Stimulated activated memory B cell treated with anti-CD40 and anti-IgM and Interleukin-4, amounts not matched to agents 10 μg/mL and 1 μg/mL and 100 μg/mL, for 72 hours (primary cell): Measurements from ENCODE around the gene UNKL.

Experiments
- ATAC-seq: fragments of 150-1000 bp; cut with Tn5 transposase; 2 replicates; pipeline ENCODE4 v1.10.0; 2021
- H3K27ac Mint-ChIP-seq: one replicate; pipeline ENCODE4 v1.8.0; 2022; ENCODE audit warnings: mild to moderate bottlenecking, mixed read lengths
- H3K27me3 Mint-ChIP-seq: one replicate; pipeline ENCODE4 v1.8.0; 2022; ENCODE audit warnings: mixed read lengths
- H3K36me3 Mint-ChIP-seq: one replicate; pipeline ENCODE4 v1.8.0; 2022; ENCODE audit warnings: mixed read lengths
- H3K4me1 Mint-ChIP-seq: one replicate; pipeline ENCODE4 v1.8.0; 2022; ENCODE audit warnings: mixed read lengths
- H3K4me3 Mint-ChIP-seq: one replicate; pipeline ENCODE4 v1.8.0; 2022; ENCODE audit warnings: mild to moderate bottlenecking, moderate library complexity, mixed read lengths
- H3K9me3 Mint-ChIP-seq: one replicate; pipeline ENCODE4 v1.8.0; 2022; ENCODE audit warnings: mixed read lengths

The UNKL gene

DNA sequence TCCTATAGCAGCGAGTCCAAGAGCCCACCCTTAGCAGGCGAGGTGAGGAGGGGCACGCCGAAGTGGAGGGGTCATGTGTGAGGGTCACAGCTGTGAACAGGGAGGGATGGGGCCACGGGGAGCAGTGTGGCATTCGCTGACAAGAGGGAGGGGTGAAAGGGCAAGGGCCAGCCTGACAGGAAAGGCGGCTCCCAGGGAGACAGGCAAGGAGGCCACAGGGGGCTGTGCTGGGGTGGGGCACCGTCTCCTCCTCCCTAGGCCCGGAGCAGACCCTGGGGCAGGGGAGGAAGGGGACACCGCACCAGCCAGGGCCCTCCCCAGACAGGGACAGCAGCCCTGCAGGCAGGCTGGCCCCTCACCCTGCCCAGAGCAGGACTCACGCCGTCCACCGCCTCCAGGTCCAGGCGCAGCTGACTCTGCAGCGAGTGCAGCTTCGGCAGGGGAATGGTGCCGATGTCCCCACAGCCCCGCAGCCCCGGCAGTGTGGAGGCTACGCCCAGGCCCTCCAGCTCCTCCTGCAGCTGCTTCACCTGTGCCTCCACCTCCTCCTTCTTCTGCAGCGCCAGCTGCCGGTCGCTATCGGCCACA, 47.7 kb downstream of the UNKL start:
- no peaks in the 10 kb centered on the region for H3K9me3 Mint-ChIP-seq
- H3K27ac Mint-ChIP-seq = no peak overlapping the region
- H3K27me3 Mint-ChIP-seq = no peaks in the 10 kb centered on the region
- H3K36me3 Mint-ChIP-seq = peaks cover 26% of the 10 kb centered on the region
- H3K4me3 Mint-ChIP-seq = no peak overlapping the region
- H3K4me1 Mint-ChIP-seq = peaks cover 8% of the 10 kb centered on the region
- ATAC-seq = no peak

DNA sequence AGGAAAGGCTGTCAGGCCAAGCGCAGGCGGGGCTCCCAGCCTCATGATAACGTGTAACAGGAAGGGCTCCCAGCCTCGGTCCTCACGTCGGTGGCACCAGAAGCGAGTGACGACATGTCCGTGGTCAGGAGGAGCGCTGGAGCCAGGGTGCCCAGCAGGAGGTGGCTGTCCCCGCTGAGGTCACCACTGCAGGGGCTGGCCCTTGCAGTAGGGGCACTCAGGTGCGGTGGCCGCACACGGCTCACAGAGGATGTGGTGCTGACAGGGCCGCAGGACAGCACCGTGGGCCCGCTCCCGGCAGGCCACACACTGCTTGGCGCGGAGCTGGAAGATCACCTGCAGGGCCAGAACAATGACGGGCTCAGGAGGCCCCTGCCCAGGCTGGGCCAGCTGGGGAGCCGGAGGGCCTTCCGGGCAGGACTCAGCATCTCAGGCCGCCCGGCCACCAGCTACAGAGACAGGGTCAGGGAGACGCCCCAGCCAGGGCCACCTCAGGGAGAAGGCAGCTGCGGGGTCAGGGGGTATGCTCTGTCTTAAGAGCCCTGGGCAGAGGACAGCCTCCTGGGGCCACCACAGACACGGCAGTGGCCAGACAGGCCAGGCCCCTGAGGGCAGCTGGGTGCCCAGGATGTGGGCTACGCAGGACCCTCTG, 48.3 kb downstream of the UNKL start:
- Mint-ChIP-seq H3K4me1 (peaks cover 8% of the 10 kb centered on the region), H3K36me3 (peaks cover 19% of the 10 kb centered on the region), H3K9me3 (no peaks in the 10 kb centered on the region), H3K27ac (no peak overlapping the region), H3K4me3 (no peak overlapping the region), H3K27me3 (no peaks in the 10 kb centered on the region)
- ATAC-seq = no peak

DNA sequence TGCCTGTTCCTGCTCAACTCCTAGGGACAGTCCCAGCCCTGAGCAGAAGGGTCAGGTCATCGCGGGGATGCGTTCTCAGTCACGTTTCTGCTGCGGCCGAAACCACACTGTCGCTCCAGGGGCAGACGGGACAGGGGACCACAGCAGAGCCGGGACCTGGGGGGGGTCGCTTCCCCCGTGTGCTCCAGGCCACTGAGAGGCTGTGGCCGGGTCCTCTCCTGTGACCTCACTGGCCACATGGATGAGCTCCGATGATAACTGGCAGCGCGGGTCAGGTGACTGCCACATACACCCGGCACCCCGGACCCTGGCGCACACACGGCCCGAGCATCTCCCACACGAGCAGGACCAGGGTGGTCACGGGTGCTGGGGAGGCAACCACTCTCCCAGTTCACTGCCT, 50.0 kb downstream of the UNKL start:
- ATAC-seq = no peak

DNA sequence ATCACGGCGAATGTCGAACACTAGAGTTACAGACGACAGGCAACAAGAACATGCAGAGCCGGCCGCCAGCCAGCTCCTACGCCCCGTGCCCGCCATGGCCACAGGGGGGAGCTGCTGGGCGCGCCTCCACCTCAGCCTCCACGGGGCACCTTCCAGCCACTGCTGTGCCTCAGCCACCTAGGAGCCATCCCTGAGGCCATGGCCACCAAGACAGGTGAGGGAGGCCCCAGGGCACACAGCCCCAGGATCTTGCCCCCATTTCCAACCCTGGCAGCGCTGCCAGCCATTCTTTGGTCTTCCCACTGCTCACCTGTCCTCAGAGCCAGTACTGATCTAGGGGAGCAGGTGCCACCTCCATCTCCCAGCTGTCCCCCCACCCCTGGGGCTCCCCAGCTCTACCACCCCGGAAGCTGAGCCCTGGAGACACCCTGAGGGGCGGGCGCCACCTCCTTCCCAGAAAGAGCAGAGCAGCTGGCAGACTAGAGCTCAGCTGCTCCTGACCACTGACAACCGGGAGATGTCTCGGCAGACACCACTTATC, 50.9 kb downstream of the UNKL start:
- peak overlapping the region; percentile 57 for H3K27ac Mint-ChIP-seq
- H3K36me3 Mint-ChIP-seq = peaks cover 24% of the 10 kb centered on the region
- H3K4me3 Mint-ChIP-seq = no peak overlapping the region
- ATAC-seq = peak; percentile 91
- peaks cover 13% of the 10 kb centered on the region for H3K4me1 Mint-ChIP-seq
- no peaks in the 10 kb centered on the region for H3K27me3 Mint-ChIP-seq
- H3K9me3 Mint-ChIP-seq = no peaks in the 10 kb centered on the region

More for the DNA sequence above, 50.0 kb downstream of the UNKL start:
- peaks cover 24% of the 10 kb centered on the region for H3K36me3 Mint-ChIP-seq
- peaks cover 8% of the 10 kb centered on the region for H3K4me1 Mint-ChIP-seq
- no peaks in the 10 kb centered on the region for H3K9me3 Mint-ChIP-seq
- no peak overlapping the region for H3K27ac Mint-ChIP-seq
- no peaks in the 10 kb centered on the region for H3K27me3 Mint-ChIP-seq
- no peak overlapping the region for H3K4me3 Mint-ChIP-seq

DNA sequence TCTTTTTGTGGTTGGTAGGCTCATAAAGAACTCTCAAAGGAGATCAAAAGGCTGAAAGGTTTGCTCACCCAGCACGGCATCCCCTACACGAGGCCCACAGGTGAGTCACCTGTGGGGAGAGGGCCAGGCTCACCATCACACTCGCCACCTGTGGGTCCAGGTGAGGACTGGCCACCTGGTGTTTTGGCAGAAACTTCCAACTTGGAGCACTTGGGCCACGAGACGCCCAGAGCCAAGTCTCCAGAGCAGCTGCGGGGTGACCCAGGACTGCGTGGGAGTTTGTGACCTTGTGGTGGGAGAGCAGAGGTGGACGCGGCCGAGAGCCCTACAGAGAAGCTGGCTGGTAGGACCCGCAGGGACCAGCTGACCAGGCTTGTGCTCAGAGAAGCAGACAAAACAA, 51.7 kb downstream of the UNKL start:
- Mint-ChIP-seq H3K4me3 (no peak overlapping the region), H3K4me1 (peaks cover 20% of the 10 kb centered on the region), H3K9me3 (no peaks in the 10 kb centered on the region), H3K27me3 (no peaks in the 10 kb centered on the region), H3K36me3 (peaks cover 24% of the 10 kb centered on the region), H3K27ac (peak overlapping the region; percentile 57)
- no peak for ATAC-seq

DNA sequence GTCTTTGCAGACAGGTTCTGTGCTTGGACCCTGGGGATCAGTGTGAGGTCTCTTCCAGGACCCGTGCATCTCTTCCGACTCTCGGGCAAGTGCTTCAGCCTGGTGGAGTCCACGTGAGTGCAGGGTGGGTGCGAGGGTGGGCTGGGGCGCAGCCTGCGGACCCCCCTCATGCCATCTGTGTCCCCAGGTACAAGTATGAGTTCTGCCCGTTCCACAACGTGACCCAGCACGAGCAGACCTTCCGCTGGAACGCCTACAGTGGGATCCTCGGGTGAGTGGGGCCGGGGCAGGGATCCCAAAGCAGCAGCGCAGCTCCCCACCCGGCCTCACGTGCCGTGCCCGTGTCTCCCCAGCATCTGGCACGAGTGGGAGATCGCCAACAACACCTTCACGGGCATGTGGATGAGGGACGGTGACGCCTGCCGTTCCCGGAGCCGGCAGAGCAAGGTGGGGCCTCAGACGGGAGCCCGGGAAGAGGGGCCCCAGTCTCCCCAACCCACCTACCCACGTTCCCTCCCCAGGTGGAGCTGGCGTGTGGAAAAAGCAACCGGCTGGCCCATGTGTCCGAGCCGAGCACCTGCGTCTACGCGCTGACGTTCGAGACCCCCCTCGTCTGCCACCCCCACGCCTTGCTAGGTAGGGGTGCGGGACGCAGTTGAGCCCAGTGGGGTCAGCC, 52.7 kb downstream of the UNKL start:
- H3K27me3 Mint-ChIP-seq = no peaks in the 10 kb centered on the region
- H3K9me3 Mint-ChIP-seq = no peaks in the 10 kb centered on the region
- H3K4me1 Mint-ChIP-seq = peaks cover 22% of the 10 kb centered on the region
- H3K27ac Mint-ChIP-seq = no peak overlapping the region
- peaks cover 24% of the 10 kb centered on the region for H3K36me3 Mint-ChIP-seq
- no peak overlapping the region for H3K4me3 Mint-ChIP-seq
- ATAC-seq = no peak

DNA sequence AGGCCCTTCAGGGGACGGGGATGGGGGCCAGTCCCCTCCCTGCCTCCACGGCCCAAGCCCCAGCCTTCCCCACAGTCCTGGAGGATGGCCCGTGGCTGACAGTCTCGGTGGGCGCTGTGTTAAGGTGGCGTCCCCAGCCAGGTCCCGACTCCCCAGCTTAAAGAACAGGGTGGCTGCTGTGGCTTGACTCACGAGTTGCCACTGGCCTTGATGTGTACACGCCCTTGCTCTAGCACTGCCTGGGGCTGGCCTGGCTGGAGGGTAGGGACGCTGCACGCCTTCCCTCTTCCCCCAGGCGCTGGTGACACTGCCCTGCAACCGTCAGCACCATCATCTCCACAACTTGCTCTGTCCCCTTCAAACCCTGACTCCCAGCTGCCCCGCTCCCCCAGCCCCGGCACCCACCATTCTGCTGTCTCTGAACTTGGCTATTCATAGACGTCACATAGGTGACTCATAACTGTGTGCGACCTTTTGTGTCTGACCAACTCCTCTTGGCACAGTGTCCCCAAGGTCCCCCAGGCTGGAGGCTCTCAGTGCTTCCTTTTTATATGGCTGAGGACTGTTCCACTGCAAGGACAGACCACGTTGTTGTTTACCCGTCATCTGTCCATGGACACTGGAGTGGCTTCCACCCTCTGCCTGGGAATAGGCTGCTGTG, 56.5 kb downstream of the UNKL start:
- Mint-ChIP-seq H3K4me3 (no peak overlapping the region), H3K36me3 (peaks cover 11% of the 10 kb centered on the region)
- ATAC-seq = peak; percentile 64

DNA sequence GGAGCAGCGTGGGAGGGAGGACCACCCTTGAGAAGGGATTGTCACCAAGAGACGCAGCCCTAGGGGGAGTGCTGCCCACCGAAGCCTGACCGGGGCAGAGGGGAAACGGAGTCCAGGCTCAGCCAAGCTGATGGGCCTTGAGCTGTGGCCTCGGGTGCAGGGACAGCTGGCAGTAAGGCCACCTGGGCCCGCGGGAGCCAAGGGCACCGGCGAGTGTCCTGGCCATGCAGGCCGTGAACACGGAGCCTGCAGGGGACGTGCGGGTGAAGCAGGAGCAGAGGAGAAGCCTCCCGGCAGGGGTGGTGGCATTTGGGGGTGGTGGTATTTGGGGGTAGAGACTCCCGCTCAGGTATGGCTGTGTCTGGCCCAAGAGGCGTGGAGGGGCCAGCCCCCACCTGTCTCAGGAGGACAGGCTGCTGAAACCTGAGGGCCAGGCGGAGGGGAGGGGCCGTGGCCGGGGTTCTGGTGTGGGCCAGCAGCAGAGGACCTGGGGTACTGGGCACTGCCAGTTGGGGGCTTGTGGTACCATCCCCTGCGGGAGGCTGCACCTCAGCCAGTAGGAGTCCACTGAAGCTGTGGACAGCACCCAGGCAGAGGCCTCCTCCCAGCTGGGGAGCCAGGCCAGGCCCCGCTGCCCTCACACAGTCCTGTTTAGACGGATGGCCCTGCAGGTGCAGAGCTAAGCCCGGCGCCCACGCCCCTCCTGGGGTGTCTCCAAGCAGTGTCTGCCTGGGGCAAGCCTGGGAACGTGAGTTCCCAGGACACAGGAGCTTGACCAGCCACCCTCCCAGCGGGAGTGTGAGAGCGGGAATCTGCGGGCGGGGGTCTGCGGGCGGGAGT, 58.2 kb downstream of the UNKL start:
- no peak overlapping the region for H3K4me3 Mint-ChIP-seq
- H3K36me3 Mint-ChIP-seq = peaks cover 11% of the 10 kb centered on the region
- ATAC-seq = no peak
- H3K27me3 Mint-ChIP-seq = no peaks in the 10 kb centered on the region
- no peaks in the 10 kb centered on the region for H3K9me3 Mint-ChIP-seq
- peaks cover 62% of the 10 kb centered on the region for H3K4me1 Mint-ChIP-seq
- H3K27ac Mint-ChIP-seq = peak overlapping the region; percentile 63

More for the DNA sequence above, 56.5 kb downstream of the UNKL start:
- peaks cover 50% of the 10 kb centered on the region for H3K4me1 Mint-ChIP-seq
- H3K27me3 Mint-ChIP-seq = no peaks in the 10 kb centered on the region
- no peaks in the 10 kb centered on the region for H3K9me3 Mint-ChIP-seq
- H3K27ac Mint-ChIP-seq = peak overlapping the region; percentile 60

DNA sequence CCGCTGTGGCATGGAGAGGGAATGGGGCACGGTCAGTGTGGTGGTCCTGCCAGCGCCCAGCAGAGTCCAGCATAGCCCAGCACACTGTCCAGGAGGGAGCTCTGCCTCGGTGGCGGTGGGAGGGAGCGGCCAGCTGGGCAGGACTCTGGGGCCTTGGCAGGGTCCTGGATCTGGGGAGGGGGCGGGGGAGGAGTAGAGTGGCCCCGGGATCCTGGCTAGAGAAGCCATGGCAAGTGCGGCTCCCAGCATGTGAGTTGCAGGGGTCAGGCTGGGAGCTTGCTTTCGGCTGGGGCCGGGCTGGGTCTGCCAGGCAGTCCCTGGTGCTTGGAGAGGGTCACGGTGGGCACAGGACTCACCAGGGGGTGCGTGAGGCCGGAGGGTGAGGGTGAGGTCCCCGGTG, 58.9 kb downstream of the UNKL start:
- ATAC-seq = no peak
- H3K27me3 Mint-ChIP-seq = no peaks in the 10 kb centered on the region
- H3K27ac Mint-ChIP-seq = peak overlapping the region; percentile 6
- H3K4me3 Mint-ChIP-seq = no peak overlapping the region
- H3K9me3 Mint-ChIP-seq = no peaks in the 10 kb centered on the region
- H3K36me3 Mint-ChIP-seq = peaks cover 11% of the 10 kb centered on the region
- H3K4me1 Mint-ChIP-seq = peaks cover 68% of the 10 kb centered on the region

DNA sequence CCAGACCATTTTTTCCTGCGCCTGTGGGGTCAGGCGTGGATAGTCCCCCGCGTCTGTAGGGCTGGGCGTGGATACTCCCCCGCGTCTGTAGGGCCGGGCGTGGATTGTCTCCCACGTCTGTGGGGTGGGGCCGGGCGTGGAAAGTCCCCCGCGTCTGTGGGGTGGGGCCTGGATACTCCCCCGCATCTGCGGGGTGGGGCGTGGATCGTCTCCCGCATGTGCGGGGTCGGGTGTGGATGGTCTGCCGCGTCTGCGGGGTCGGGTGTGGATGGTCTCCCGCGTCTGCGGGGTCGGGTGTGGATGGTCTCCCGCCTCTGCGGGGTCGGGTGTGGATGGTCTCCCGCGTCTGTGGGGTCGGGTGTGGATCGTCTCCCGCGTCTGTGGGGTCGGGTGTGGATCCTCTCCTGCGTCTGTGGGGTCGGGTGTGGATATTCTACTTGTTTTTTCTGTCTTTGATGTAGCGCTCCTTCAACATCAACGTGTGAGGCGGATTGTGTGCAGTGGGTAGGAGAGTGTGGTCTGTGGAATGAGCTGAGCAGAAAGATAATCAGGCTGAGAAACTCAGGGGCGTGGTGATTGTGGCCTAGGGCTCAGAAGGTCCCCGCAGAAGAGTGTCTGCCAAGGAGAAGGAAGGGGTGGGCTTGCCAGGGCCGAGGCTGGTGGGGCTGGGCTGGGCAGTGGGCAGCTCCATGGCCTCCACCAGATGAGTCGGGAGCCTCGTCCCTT, 59.5 kb downstream of the UNKL start:
- Mint-ChIP-seq H3K36me3 (peaks cover 13% of the 10 kb centered on the region), H3K4me1 (peaks cover 74% of the 10 kb centered on the region), H3K27ac (peak overlapping the region; percentile 6), H3K9me3 (no peaks in the 10 kb centered on the region), H3K27me3 (no peaks in the 10 kb centered on the region), H3K4me3 (no peak overlapping the region)
- ATAC-seq = no peak

DNA sequence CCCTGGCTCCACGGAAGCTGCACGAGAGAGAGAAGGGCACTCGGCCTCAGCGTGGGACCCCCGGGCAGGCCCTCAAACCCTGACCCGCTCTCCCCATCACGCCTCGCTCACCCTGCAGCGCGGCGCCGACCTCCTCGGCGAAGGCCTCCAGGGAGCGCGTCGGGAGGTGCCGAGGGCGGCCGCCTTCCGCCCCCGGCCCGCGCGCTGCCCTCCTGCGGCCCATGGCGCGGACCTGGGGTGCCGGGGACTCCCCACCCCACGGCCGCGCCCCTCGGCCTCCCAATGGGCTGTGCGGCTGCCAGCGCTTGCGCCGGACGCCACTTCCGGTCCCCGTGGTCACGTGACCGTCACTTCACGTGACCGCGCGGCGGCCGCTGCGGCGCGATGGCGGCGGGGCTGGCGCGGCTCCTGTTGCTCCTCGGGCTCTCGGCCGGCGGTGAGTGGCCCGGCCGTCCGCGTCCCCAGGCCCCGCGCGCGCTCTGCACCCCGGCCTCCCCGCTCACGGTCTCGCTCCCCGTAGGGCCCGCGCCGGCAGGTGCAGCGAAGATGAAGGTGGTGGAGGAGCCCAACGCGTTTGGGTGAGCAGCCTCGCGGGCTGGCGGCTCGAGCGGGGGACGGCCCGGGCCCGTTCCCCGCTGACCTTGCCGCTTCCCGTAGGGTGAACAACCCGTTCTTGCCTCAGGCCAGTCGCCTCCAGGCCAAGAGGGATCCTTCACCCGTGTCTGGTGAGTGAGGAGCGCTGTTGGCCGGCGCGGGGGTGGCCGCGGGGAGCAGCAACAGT, 62.7 kb downstream of the UNKL start, which contains the start of the genes GNPTG and TSR3:
Gene GNPTG (plus strand): TSS at position 350 of the 781 bp plus-strand sequence. CDS start 35 bp downstream, at position 385.
Gene TSR3 (minus strand): TSS at position 297 of the 781 bp plus-strand sequence. CDS start 74 bp downstream, at position 223.
- ATAC-seq = peak; percentile 91
- peak within 1 kb of the TSS; percentile 85 for H3K4me3 Mint-ChIP-seq
- H3K9me3 Mint-ChIP-seq = no peaks in the 10 kb centered on the region
- H3K36me3 Mint-ChIP-seq = peaks cover 25% of the 10 kb centered on the region
- H3K27ac Mint-ChIP-seq = peak within 1 kb of the TSS; percentile 71
- H3K4me1 Mint-ChIP-seq = peaks cover 65% of the 10 kb centered on the region
- no peaks in the 10 kb centered on the region for H3K27me3 Mint-ChIP-seq

DNA sequence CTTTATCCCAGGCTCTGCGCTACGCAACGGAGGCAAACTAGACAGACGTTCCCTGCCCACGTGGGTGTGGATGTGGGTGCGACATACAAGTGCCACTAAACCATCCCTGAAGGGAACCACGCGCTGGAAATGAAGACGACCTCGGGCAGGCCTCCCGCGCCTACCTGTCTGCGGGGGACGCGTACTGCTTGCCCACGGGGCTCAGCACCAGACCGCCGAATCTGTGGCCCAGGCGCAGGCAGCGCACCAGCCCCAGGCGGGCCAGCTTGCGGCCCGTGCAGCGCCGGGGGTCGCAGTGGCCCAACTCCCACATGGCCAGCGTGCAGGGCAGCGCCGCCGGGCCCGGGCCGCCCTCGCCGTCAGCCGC, 63.3 kb downstream of the UNKL start:
- no peaks in the 10 kb centered on the region for H3K9me3 Mint-ChIP-seq
- H3K36me3 Mint-ChIP-seq = peaks cover 25% of the 10 kb centered on the region
- peak; percentile 31 for ATAC-seq
- peak overlapping the region; percentile 71 for H3K27ac Mint-ChIP-seq
- no peaks in the 10 kb centered on the region for H3K27me3 Mint-ChIP-seq
- H3K4me1 Mint-ChIP-seq = peaks cover 59% of the 10 kb centered on the region
- peak overlapping the region; percentile 85 for H3K4me3 Mint-ChIP-seq

DNA sequence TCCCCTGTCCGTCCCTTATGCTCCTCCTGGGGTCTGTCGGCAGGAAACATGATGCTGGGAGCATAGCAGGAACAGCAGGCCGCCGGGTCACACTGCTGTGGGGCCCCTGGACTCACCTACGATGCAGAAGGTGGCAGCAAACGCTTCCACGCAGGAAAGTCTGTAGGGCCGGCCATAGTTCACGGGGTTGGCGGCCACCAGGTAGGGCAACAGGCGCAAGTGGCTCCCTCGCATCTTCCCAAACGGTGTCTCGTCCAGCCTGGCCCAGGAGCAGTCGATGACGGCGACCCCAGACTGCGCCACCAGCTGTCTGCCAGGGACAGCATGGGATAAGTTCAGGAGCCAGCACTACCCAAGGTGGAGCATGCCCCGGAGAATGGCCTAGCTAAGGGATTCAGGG, 63.8 kb downstream of the UNKL start:
- Mint-ChIP-seq H3K27me3 (no peaks in the 10 kb centered on the region), H3K27ac (peak overlapping the region; percentile 71), H3K36me3 (peaks cover 25% of the 10 kb centered on the region), H3K4me1 (peaks cover 54% of the 10 kb centered on the region), H3K4me3 (peak overlapping the region; percentile 85), H3K9me3 (no peaks in the 10 kb centered on the region)
- ATAC-seq = no peak
